ENCODE results near the gene SULT1B1. TPM values are rescaled to one million over a fixed set of nuclear protein-coding genes. Genes with fewer than 3 reads are reported as not detected.

SULT1B1 gene
- total RNA-seq, 2 experiments from 2014 or later, result 0.08 TPM; not detected in 1

DNA sequence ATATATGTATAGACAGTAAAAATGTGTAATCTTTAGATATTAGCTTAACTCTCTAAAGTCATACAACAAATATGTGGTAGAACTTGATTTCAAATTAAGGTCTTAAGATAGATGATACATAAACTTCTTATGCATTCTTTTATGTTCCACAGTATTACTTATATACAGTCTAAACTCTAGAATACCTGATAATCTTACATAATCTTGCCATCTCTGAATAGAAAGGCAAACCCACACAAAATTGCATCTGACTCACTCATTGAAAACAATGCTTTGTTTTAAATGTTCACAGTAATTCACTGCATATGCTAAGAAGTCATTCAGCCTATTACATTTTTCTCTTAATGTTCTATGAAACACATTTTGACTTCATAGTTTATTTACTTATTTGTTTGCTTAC lies 10.1 kb downstream of the SULT1B1 start:
- H2AFZ ChIP-seq (ENCODE audit: low read length), result no peak overlapping the region
- intact Hi-C loops (cut with micrococcal nuclease; ENCODE audit: unreplicated experiment), result no loop called here
- TF ChIP-seq EZH2phosphoT487 (IDR thresholded peaks at IDR 0.05; ENCODE audit: borderline replicate concordance, low read depth, low read length), result no peak
- TF ChIP-seq CTCF (conservative IDR thresholded peaks at IDR 0.05; ENCODE audit: low read length), result no peak
- no peaks in the 10 kb centered on the region for H3K4me1 ChIP-seq (ENCODE audit: insufficient read depth, low read length, poor library complexity, severe bottlenecking)
- H3K9me3 ChIP-seq (ENCODE audit: low read length), result no peaks in the 10 kb centered on the region
- H3K36me3 ChIP-seq (ENCODE audit: insufficient read depth, low read length), result no peaks in the 10 kb centered on the region
- DNase-seq (ENCODE audit: low spot score), result no peak
- H3K9me2 ChIP-seq (ENCODE audit: insufficient read depth, low read length), result no peaks in the 10 kb centered on the region
- H3K4me2 ChIP-seq (ENCODE audit: low read length), result no peak overlapping the region
- ChIA-PET POLR2A (no interaction called here), CTCF (ENCODE audit: unreplicated experiment) (no interaction called here)
- no TSS peak for BruUV-seq (replicated peaks)
- no peaks in the 10 kb centered on the region for H4K20me1 ChIP-seq (ENCODE audit: insufficient read depth, low read length)
- H3K4me3 ChIP-seq (ENCODE audit: low read depth, low read length, poor library complexity, severe bottlenecking), result no peak overlapping the region
- no peak overlapping the region for H3K27ac ChIP-seq (ENCODE audit: low read depth, low read length, poor library complexity, severe bottlenecking)
- H3K79me2 ChIP-seq (ENCODE audit: insufficient read depth, low read depth, low read length), result no peaks in the 10 kb centered on the region

DNA sequence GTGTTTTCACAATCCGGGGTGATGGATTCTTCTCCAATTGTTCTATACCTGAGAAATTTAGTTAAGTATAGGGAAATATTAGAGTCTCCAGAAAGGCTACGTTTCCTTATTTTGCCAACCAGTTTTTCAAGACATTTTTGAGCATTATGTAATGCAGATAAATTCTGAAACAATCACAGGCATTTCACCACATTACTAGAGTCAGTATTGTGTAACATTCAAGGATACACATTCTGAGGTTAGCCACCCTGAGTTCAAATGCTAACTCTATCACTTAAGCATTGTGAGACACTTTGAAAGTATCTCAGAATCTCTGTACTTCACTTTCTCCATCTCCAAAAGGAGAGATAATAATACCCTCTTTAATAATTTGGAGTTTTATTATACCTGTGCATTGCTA lies 10.6 kb downstream of the SULT1B1 start:
- no peak overlapping the region for H3K27ac ChIP-seq (ENCODE audit: low read depth, low read length, poor library complexity, severe bottlenecking)
- no peaks in the 10 kb centered on the region for H3K9me2 ChIP-seq (ENCODE audit: insufficient read depth, low read length)
- ChIA-PET POLR2A (no interaction called here), CTCF (ENCODE audit: unreplicated experiment) (no interaction called here)
- H3K9me3 ChIP-seq (ENCODE audit: low read length), result no peaks in the 10 kb centered on the region
- intact Hi-C loops (cut with micrococcal nuclease; ENCODE audit: unreplicated experiment), result no loop called here
- H3K36me3 ChIP-seq (ENCODE audit: insufficient read depth, low read length), result no peaks in the 10 kb centered on the region
- H3K4me3 ChIP-seq (ENCODE audit: low read depth, low read length, poor library complexity, severe bottlenecking), result no peak overlapping the region
- no peaks in the 10 kb centered on the region for H4K20me1 ChIP-seq (ENCODE audit: insufficient read depth, low read length)
- DNase-seq (ENCODE audit: low spot score), result no peak
- no peak for TF ChIP-seq EZH2phosphoT487 (IDR thresholded peaks at IDR 0.05; ENCODE audit: borderline replicate concordance, low read depth, low read length)
- H3K79me2 ChIP-seq (ENCODE audit: insufficient read depth, low read depth, low read length), result no peaks in the 10 kb centered on the region
- no peak overlapping the region for H2AFZ ChIP-seq (ENCODE audit: low read length)
- H3K4me2 ChIP-seq (ENCODE audit: low read length), result no peak overlapping the region
- no TSS peak for BruUV-seq (replicated peaks)
- no peaks in the 10 kb centered on the region for H3K4me1 ChIP-seq (ENCODE audit: insufficient read depth, low read length, poor library complexity, severe bottlenecking)

DNA sequence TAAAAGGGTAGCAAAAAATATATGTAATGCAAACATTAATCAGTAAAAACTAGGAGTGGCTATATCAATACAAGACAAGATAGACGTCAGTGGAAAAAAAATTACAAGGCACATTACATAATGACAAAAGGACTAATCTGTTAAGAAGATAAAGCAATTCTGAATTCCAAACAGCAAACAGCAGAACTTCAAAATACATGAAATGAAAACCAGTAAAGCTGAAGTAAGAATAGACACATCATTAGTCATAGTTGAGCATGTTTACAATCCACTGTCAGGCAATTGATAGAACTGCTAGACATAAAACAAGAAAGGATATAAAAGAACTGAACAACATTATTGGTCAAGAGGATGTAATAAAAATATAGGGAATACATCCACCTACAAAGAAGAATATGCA lies 12.2 kb downstream of the SULT1B1 start:
- H3K79me2 ChIP-seq (ENCODE audit: insufficient read depth, low read depth, low read length), result no peaks in the 10 kb centered on the region
- H3K4me1 ChIP-seq (ENCODE audit: insufficient read depth, low read length, poor library complexity, severe bottlenecking), result no peaks in the 10 kb centered on the region
- H4K20me1 ChIP-seq (ENCODE audit: insufficient read depth, low read length), result no peaks in the 10 kb centered on the region
- H3K9me3 ChIP-seq (ENCODE audit: low read length), result no peaks in the 10 kb centered on the region
- DNase-seq (ENCODE audit: low spot score), result no peak
- no peaks in the 10 kb centered on the region for H3K36me3 ChIP-seq (ENCODE audit: insufficient read depth, low read length)
- no peak overlapping the region for H3K4me3 ChIP-seq (ENCODE audit: low read depth, low read length, poor library complexity, severe bottlenecking)
- intact Hi-C loops (cut with micrococcal nuclease; ENCODE audit: unreplicated experiment), result no loop called here
- no peaks in the 10 kb centered on the region for H3K9me2 ChIP-seq (ENCODE audit: insufficient read depth, low read length)
- CTCF ChIA-PET (ENCODE audit: unreplicated experiment), result no interaction called here
- no peak overlapping the region for H3K27ac ChIP-seq (ENCODE audit: low read depth, low read length, poor library complexity, severe bottlenecking)
- POLR2A ChIA-PET, result no interaction called here
- no peak overlapping the region for H3K4me2 ChIP-seq (ENCODE audit: low read length)
- H2AFZ ChIP-seq (ENCODE audit: low read length), result no peak overlapping the region
- TF ChIP-seq EZH2phosphoT487 (IDR thresholded peaks at IDR 0.05; ENCODE audit: borderline replicate concordance, low read depth, low read length), result no peak
- no peak for TF ChIP-seq CTCF (conservative IDR thresholded peaks at IDR 0.05; ENCODE audit: low read length)
- BruUV-seq (replicated peaks), result no TSS peak
